Sigmoid colon (tissue), 4 donors: ENCODE results near the gene TRMT61A.

Experiments
- EP300 ChIP-seq, 4 donors: sonication (generic); formaldehyde crosslinking; IDR thresholded peaks; one replicate each; pipeline ENCODE4 v1.6.1; 2017; ENCODE audit warnings: antibody characterized with exemption in 4 of 4
- TF ChIP-seq, protein P1 (sequence below), 4 experiments: fragments of 450-650 bp in 3 of 4; fragments of 200-600 bp in 1 of 4; IDR thresholded peaks; one replicate each; pipeline ENCODE4 v1.5.1; 2016 to 2019; ENCODE audit warnings: antibody characterized with exemption in 4 of 4, mild to moderate bottlenecking in 3 of 4, moderate library complexity in 2 of 4

DNA sequence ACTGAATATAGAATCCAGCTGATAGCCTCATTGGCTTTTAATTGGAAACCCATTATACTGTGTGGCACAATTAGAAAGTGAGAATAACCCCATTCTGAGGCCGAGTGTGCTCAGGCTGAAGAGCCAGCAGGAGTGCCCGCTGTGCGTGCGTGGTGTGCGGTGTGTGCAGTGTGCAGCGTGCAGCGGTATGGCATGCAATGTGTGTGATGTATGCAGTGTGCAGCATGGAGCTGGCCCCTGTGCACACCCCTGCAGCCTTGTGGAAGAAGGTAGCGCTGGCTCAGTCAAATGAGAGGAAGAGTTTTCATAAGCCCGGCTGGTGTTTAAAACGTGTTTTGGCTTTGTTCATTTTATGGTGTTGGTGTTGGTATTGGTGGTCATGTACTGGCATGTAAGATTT, 29.3 kb upstream of the TRMT61A start:
- no peak for TF ChIP-seq EP300 (IDR thresholded peaks at IDR 0.05)
- TF ChIP-seq, protein P1, sequence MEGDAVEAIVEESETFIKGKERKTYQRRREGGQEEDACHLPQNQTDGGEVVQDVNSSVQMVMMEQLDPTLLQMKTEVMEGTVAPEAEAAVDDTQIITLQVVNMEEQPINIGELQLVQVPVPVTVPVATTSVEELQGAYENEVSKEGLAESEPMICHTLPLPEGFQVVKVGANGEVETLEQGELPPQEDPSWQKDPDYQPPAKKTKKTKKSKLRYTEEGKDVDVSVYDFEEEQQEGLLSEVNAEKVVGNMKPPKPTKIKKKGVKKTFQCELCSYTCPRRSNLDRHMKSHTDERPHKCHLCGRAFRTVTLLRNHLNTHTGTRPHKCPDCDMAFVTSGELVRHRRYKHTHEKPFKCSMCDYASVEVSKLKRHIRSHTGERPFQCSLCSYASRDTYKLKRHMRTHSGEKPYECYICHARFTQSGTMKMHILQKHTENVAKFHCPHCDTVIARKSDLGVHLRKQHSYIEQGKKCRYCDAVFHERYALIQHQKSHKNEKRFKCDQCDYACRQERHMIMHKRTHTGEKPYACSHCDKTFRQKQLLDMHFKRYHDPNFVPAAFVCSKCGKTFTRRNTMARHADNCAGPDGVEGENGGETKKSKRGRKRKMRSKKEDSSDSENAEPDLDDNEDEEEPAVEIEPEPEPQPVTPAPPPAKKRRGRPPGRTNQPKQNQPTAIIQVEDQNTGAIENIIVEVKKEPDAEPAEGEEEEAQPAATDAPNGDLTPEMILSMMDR (IDR thresholded peaks at IDR 0.05) = no peak
